HG02571 (cell line): Measurements from ENCODE around the gene PDS5A.
"Not testable (repeated sequence)": the region's sequence is repeated elsewhere in the genome, so short reads cannot be mapped to it uniquely, and the experiment has no call there.

Experiments used
- ATAC-seq: cut with Tn5 transposase; IDR thresholded peaks from one replicate; pipeline ENCODE4 v1.9.1; 2021; ENCODE audit warnings: mild to moderate bottlenecking, moderate library complexity; ENCODE audit not compliant: unreplicated experiment

PDS5A gene

GRCh38 chr4:39908284-39908683 is 69.4 kb downstream of the PDS5A start:
- ATAC-seq = no peak

- ATAC-seq = no peak
Measured at GRCh38 chr4:39905656-39906055, 72.1 kb downstream of the PDS5A start.

- ATAC-seq = not testable (repeated sequence)
Measured at GRCh38 chr4:39905019-39905418, 72.7 kb downstream of the PDS5A start.

- ATAC-seq = no peak
Measured at GRCh38 chr4:39900966-39901365, 76.7 kb downstream of the PDS5A start.

- ATAC-seq = no peak
Measured at GRCh38 chr4:39899291-39899690, 78.4 kb downstream of the PDS5A start.

GRCh38 chr4:39898015-39898414 is 79.7 kb downstream of the PDS5A start:
- ATAC-seq = no peak

GRCh38 chr4:39893693-39894072 is 84.0 kb downstream of the PDS5A start:
- ATAC-seq = no peak

GRCh38 chr4:39892988-39893692 is 84.6 kb downstream of the PDS5A start:
- ATAC-seq = no peak

GRCh38 chr4:39889226-39889625 is 88.5 kb downstream of the PDS5A start:
- ATAC-seq = no peak

- ATAC-seq = no peak
Measured at GRCh38 chr4:39888541-39888940, 89.2 kb downstream of the PDS5A start.

- no peak for ATAC-seq
Measured at GRCh38 chr4:39883646-39884045, 94.1 kb downstream of the PDS5A start.

- no peak for ATAC-seq
Measured at GRCh38 chr4:39881789-39882188, 95.9 kb downstream of the PDS5A start.

- no peak for ATAC-seq
Measured at GRCh38 chr4:39877971-39878370, 99.7 kb downstream of the PDS5A start.

GRCh38 chr4:39873823-39874222 is 103.9 kb downstream of the PDS5A start:
- no peak for ATAC-seq

- no peak for ATAC-seq
Measured at GRCh38 chr4:39865280-39865679, 112.4 kb downstream of the PDS5A start.

GRCh38 chr4:39864391-39864790 is 113.3 kb downstream of the PDS5A start:
- no peak for ATAC-seq

GRCh38 chr4:39860804-39861203 is 116.9 kb downstream of the PDS5A start:
- no peak for ATAC-seq

GRCh38 chr4:39855909-39856512 is 121.7 kb downstream of the PDS5A start:
- no peak for ATAC-seq

- ATAC-seq = no peak
Measured at GRCh38 chr4:39852636-39853035, 125.1 kb downstream of the PDS5A start.

- no peak for ATAC-seq
Measured at GRCh38 chr4:39850727-39851126, 127.0 kb downstream of the PDS5A start.

GRCh38 chr4:39846705-39847104 is 131.0 kb downstream of the PDS5A start:
- no peak for ATAC-seq

GRCh38 chr4:39846120-39846519 is 131.6 kb downstream of the PDS5A start:
- no peak for ATAC-seq

GRCh38 chr4:39841894-39842293 is 135.8 kb downstream of the PDS5A start:
- no peak for ATAC-seq
